ENCODE measurements around the gene DNAI2.

Gene DNAI2

DNA sequence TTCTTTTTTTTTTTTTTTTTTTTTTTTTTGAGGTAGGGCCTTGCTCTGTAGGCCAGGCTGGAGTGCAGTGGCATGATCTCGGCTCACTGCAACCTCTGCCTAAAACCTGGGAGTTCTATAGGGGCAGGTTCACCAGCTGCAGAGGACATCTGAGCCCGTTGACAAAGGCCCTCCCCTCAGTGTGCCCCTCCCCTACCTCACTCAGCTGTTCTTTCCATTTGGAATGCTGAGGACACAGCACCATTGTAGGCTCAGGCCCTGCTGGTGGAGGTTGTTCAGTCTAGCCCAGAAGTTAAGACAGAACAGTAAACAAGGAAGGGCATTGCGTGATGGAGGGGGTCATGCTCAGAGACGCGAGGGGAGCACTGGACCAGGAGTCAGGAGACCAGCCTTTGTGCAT, 30.1 kb downstream of the DNAI2 start:
- no peak for DNase-seq (ENCODE audit: low read depth in 2 of 2)

DNA sequence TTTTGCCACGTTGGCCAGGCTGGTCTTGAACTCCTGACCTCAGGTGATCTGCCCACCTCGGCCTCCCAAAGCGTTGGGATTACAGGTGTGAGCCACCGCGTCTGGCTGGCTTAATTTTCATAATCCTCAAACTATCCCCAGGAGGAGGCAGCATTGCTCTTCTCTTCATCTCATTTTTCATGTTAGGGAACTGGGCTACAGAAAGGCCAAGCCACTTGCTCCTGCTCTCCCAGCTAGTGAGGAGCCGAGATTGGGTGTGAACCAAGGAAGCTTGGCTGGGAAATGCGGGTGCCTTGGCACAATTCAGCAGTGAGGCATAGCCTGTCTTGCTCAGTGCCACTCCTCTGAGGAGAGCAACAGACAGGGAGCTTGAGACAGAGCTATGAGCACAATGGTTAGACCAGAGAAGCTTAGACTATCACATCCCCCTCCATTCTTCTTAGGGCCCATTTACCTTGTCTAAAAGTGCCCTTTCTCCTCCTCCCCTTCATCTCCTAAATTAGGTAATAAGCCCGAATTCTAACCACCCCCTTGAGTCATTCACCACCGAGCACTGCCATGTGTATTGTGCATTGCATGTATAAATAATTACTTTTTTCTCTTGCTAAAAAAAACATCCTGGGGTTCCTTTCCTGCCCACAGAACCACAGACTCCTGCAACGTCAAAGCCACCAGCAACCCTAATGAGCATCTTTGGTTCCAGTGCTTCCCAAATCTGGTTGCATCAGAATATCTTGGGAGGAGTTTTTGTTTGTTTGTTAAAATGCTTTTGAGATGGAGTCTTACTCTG, 32.0 kb downstream of the DNAI2 start:
- no peak for DNase-seq (ENCODE audit: low read depth in 2 of 2)

DNA sequence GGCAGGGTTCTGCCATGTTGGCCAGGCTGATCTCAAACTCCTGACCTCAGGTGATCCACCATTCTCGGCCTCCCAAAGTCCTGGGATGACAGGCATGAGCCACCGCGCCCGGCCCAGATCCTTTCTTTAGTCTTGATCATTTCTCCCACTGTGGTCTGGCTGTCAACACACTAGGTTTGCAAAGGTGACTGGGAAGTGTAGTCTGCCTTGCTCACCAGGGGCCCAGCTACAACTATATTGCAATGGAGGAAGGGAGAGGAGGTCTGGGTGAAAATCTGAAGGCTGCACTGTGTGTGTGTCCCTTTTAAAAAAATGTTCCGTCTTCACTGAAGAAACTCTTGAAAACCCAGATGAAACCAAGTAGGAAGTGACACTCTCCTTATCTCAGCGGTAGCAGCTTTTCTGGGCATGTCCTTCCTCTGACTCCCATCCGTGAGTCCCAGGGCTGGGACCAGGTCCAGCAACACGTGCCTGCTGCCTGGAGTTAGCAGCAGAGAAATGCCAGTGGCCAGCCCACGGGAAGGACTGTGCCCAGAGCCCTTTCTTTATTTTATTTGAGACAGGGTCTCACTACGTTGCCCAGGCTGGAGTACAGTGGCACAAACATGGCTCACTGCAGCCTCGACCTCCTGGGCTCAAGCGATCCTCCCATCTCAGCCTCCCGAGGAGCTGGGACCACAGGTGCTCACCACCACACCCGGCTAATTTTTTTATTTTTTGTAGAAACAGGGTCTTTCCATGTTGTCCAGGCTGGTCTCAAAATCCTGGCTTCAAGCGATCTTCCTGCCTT, 34.1 kb downstream of the DNAI2 start:
- DNase-seq (ENCODE audit: low read depth in 2 of 2): no peak

DNA sequence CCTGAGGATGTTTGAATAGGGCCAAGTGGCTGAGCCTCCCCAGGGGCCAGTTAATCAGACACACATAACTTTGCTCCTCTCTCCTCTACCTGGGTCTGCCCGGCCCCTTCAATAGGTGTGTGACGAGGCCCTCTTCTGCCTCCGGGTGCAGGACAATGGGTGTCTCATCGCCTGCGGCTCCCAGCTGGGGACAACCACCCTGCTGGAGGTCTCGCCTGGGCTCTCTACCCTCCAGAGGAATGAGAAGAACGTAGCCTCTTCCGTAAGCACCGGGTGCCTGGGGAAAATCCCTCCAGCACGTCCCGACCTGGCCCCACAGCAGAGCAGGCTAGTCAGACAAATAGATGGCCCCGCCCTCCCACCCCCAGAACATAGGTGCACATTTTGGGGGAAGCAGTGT, 35.9 kb downstream of the DNAI2 start:
- no peak for DNase-seq (ENCODE audit: low read depth in 2 of 2)

DNA sequence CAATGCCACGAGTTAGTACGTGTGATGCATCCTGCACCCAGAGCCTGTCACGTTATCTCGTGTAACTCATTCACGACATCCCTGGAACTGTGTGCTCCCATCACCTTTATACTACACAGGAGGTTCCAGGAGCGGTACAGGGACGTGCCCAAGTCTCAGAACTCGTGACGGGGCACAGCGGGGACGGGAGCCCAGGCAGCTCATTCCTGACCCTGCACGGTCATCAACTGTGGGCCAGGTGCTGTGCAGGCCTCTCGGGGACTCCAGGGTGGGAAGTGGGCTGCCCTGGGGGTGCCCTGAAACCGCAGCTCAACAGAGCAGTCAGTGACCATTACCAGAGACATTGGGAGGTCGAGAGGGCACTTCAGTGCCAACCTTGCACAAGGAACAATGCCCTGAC, 40.8 kb downstream of the DNAI2 start:
- DNase-seq (ENCODE audit: low read depth in 2 of 2): no peak

DNA sequence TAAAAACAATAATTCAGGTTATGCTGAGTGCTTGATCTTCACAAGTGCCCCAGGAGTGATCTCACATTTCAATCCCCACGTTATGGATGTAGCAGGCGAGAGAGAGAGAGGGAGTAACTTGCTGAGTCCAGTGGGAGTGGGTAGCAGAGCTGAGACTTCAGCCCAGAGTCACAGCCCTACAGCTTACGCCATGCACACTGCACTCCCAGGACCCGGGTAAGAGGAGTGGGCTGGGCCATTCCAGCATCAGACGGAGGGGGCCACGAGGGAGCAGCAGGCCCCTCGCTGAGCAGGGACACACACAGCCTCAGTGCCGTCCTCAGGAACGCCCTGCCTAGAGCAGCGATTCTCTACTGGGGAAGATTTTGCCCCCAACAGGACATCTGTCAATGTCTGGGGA, 42.2 kb downstream of the DNAI2 start:
- DNase-seq (ENCODE audit: low read depth in 2 of 2): no peak

DNA sequence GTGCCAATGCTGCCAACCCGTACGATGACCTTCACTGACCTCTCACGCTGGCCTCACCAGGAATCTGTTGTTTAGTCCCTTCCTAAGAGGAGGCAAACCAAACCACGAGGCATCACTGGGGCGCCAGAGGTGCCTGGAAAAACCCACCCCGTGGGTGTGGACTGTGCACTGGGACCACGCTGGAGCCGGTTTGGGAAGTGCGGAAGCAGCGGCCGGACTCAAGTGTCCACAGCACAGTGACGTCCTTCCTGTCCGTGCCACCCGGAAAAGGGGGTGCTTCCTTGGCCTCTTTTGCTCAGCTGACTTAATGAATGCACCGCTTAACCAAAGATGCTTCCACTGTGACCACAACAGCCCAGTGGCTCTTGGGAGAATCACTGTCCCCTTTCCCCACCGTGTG, 43.0 kb downstream of the DNAI2 start:
- no peak for DNase-seq (ENCODE audit: low read depth in 2 of 2)

DNA sequence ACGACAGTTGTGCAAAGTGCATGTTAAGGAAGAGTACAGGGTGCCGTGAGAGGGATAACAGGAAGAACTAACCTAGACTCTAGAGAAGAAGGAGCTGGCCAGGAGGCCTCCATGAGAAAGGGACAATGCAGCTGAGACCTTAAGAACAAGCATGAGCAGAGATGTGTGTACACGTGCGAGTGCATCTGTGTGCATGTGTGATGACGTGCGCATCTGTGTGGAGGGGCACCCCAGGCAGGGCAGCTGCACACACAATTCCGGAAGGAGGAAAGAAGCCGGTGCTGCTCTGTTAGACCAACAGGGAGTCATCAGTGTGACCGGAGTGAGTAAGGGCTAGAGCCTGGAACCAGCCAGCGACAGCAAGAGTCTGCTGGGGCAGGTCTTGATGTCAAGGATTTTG, 44.4 kb downstream of the DNAI2 start:
- no peak for DNase-seq (ENCODE audit: low read depth in 2 of 2)

DNA sequence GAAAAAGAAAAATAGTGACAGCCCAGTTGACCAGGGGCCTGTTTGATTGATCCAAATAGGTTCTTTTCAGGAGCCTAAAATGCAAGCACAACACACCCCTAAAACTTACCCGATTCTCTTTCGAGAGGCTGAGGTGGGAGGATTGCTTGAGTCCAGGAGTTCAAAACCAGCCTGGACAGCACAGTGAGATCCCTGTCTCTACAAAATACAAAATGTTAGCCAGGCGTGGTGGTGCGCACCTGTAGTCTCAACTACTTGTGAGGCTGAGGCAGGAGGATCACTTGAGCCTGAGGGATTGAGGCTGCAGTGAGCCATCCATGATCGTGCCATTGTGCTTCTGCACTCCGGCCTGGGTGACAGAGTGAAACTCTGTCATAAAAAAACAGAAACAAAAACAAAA, 50.5 kb downstream of the DNAI2 start:
- DNase-seq (ENCODE audit: low read depth in 2 of 2): no peak

DNA sequence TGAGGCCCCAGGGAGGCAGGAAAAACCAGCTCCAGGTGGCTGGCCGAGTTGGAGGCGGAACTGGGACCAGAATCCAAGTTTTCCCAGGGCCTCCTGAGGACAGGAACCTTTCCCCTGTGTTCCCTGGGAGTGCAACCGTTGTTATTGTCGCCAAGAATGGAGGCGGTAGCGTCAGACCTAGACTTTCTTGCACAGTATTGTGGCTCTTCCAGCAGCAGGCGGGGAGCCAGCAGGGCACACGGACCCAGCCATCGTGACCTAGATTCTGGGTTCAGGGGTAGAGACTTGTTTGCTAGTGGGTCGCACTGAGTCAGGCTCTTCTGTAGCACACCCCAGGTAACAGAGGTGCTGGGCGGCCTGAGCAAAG, 51.3 kb downstream of the DNAI2 start:
- no peak for DNase-seq (ENCODE audit: low read depth in 2 of 2)

DNA sequence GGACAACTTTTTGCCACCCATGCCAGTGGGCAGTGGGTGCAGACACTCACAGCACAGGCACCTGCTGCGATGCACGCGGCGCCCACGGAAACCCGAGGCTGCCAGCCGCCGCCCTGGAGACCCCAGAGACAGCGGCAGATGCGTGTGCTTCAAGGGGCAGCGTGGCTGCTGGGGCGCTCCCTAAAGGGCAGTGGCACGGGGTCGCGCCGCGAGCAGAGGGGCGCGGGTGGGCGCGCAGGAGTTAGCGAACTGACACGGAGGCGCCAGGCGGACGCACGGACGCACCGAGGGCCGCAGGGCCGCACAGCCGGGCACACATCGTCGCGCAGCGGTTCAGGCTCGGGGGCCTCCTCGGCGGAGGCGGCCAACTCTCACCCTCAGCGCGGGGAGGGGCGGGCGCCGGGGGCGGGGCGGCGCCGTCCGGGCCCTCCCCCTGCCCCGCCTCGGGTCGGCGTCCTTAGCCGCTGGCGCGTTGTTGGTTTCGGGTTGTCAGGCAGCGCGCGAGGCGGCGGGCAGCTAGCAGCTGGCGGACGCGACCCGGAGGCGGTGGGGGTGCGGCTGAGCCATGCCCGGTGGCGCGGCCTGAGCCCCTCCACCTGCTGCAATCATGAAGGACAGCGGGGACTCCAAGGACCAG, 51.8 kb downstream of the DNAI2 start, which contains the start of gene KIF19:
Gene KIF19, plus strand, starts transcription at position 484 of the 637 bp plus-strand sequence. Its CDS starts 124 bp downstream, at position 608.
- DNase-seq (ENCODE audit: low read depth in 2 of 2): peak; percentile 11 to 24

DNA sequence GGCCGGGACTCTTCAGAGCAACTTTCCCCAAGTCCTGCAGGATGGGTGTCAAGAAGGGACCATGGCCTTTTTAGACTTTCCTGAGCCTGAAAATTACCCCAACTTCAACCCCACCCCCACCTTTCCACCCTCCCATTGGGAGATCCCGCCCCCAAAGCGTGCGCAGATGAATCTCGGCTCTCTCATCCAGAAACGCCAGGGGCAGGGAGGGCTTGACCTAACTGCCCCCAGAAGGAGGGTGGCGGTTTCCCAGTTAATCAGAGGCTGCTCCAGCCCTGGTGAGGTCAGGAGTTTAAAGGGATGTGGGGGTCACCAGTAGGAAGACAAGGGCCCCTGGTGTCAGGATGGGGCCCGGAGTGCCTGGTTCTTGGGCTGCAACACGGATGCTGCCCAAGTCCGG, 52.5 kb downstream of the DNAI2 start:
- no peak for DNase-seq (ENCODE audit: low read depth in 2 of 2)

DNA sequence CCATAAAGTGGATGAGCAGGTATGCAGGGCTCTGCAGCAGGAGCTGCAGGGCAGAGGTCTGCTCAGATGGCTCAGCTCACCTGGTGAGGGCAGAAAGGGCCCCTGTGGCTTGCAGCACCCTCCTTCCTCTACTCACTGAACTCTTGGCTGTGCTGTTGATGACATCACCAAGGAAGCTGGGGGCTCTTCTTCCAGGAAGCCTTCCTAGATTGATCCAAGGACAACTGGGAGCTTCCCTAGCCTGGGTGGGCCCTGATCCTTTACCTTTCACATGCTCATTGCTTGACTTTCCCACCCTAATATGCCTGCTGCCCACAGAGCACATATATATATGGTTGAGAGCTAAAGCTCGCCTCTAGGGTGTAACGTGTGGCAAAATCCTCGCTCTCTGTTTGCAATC, 54.5 kb downstream of the DNAI2 start:
- no peak for DNase-seq (ENCODE audit: low read depth in 2 of 2)

DNA sequence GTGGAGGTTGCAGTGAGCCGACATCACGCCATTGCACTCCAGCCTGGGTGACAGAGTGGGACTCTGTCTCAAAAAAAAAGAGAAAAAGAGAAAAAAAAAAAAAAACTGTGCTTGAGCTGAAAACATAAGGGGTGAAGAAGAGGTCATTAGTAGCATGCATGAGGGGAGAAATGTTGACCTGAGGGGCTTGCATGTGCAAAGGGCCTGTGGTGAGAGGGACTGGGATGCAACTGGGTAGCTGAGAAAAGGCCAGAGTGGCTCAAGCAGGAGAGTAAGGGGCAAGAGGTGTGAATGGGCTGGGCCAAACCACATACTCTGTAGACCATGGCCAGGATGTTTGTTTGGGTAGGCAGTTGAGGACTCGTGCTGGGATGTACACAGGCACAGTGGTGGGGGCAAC, 55.3 kb downstream of the DNAI2 start:
- DNase-seq (ENCODE audit: low read depth in 2 of 2): no peak

DNA sequence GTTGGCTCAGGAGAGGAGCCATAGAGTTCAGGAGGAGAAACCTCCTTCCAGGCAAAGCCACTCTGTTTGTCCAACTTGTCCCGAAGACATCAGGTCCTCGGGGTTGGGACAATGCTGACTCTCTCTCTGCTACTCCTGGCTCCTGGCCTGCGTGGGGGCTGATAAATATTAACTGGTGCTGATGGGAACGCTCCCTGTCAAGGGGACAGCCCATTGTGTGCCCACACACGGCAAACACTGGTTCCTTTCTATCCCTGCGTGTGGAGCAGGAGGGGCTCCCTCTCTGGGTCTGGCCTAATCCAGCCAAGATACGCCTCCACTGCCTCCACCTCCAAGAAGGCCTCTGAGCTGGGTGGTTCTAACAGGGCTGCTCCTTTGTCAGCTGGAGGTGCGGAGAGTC, 56.4 kb downstream of the DNAI2 start:
- DNase-seq (ENCODE audit: low read depth in 2 of 2): no peak

DNA sequence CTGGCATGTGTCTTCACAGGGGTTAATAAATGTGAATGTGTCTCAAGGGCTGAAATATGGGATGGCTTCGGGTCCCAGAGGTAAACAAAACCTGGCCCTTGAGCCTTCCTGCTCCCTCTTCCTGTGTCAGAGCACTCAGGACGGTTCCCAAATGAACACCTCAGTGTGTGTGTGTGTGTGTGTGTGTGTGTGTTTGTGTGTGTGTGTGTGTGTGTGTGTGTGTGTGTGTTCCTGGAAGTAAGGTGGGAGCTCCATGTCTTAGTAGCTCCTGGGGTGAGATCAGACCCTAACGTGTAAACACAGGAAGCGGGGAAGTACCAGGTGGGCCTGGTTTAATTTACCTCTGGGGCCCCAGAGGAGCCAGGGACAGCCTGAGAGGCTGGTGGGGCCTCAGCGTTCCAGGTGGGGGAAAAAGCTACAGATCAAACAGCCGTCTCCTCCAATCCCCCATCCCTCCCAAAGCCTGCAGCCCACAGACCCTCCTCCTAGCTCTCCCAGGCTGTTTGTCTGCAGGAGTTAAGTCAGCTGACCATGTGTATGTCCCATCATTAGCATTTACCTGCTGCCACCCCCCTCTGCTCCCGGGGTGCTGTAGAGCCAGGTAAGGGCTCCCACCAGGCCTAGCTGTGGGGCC, 58.1 kb downstream of the DNAI2 start:
- DNase-seq (ENCODE audit: low read depth in 2 of 2): no peak

DNA sequence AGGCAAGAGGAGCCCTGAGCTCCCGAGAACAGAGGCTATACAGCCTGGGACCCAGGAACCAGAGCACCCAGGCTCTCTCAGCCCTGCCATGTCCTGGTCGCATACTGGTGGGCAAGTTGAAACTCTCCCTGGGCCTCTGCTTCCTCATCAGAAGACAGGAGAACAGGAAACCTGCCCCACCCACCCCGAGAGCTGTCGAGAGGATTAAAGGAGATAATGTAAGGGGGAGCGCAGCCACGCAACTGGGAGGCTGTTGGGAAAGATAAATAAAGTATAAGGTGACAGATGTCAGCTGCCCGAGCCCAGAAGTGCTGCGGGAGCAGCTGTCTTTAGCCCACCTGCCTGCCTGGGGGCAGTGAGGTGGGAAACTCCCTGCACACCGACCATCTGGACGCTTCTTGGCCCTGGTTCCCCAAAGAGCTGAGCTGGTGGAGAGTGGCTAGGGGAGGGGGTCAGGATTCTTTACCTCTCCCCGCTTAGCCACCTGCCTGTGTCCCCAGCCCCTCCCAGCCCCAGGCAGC, 58.8 kb downstream of the DNAI2 start:
- no peak for DNase-seq (ENCODE audit: low read depth in 2 of 2)

DNA sequence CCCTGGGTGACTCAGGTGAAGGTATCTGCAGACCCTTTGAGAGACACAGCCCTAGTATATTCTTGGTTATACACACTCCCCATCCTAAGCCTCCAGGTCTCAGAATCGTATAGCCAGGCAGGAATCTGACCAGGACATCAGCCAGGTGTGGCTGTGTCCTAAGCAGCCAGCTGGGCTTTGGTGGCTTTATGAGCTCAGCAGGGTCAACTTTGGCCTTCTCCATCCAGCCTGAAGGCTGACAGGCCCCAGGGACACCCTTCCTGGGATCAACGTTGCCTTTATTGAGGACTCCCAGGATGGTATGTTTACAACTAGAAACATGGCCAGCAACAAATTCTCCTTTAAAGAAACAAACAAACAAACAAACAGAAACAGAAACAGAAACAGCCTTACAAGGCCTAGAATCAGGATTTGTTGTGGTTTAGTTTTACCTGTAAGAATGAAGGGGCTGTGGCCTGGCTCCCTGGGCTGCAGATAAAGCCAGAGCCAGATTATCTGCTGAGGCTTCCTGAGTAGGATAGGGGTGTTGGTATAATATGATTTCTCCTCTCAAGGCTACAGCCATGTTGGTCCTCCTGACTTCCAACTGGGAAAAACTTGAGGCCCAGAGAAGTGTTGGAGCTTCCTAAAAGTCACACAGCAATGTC, 60.5 kb downstream of the DNAI2 start:
- no peak for DNase-seq (ENCODE audit: low read depth in 2 of 2)

DNA sequence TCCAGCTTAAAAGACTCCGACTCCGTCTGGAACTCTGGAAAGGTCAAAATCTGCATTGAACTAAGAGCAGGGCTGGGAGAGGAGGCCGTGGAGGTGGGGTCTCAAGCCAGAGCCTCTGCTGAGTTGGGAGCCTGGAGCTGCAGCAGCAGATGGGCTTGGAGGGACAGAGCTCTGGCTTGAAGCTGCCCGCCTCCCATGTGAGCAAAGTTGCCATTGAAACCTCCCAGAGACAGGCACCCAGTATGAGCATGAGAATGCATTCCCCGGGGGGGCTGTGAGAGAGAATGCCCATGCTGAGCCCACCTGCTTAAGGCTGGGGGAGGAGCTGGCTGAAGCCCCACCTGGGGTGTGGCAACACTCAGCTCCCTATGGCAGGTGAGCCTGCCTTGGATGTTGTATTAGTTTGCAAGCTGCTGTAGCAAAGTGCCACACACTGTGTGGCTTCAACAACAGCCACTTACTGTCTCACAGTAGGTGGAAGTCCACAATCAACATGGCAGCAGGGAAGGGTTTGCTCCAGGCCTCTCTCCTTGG, 61.6 kb downstream of the DNAI2 start:
- DNase-seq (ENCODE audit: low read depth in 2 of 2): no peak

DNA sequence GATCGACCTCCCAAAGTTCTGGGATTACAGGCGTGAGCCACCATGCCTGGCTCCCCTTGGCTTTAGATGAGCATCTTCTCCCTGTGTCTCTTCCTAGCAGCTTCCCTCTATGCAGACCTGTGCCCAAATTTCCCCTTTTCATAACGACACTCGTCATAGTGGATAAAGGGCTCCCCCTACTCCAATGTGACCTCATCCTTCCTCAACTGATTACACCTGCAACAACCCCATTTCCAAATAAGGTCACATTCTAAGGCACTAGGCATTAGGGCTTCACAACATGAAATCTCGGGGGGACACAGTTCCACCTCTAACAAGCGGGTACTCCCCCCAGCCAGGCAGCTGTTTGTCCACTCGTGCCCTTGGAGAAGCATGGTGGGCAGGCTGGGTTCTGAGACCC, 62.3 kb downstream of the DNAI2 start:
- DNase-seq (ENCODE audit: low read depth in 2 of 2): no peak

DNA sequence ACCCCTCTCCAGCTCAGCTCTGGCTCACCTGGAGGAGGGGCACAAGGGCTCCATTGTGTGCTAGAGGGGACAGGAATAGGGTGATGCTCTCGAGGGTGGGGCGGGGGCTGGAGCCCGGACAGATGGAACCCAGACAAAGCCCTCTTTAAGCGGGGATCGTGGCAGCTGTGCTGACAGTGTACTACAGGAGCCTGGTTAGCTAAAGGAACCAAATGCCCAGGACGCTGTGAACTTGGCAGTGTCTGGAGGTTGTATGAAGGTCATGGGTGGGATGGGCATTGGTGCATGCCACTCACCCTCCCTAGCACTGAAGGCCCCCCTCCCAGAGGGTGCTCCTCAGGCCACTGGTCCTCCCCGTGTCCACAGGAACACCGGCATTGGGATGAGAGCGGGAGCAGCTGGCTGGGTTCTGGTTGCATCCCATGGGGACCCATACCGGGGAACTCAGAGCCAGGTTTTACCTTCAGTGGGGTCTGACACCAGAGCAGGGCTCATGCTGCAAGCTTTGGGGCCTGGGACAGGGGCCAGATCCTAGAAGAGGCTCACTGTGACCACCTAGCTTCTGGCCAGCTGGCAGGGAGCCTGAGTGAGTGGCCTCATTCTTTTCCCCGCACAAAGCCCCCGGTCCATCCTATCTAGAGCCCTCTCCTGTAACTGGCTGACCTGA, 63.9 kb downstream of the DNAI2 start:
- no peak for DNase-seq (ENCODE audit: low read depth in 2 of 2)
